ENCODE measurements around the gene RGS3. TPM values are rescaled to one million over a fixed set of nuclear protein-coding genes. Genes with fewer than 3 reads are reported as not detected.
"Not testable (repeated sequence)": the region's sequence is repeated elsewhere in the genome, so short reads cannot be mapped to it uniquely, and the experiment has no call there.

RGS3 gene
- polyA plus RNA-seq, 1 donor = 44.8 TPM

GRCh38 chr9:113638897-113639296, 175.4 kb downstream of the RGS3 start:
- DNase-seq = no peak

- not testable (repeated sequence) for DNase-seq
These were observed 176.0 kb downstream of the RGS3 start for GRCh38 chr9:113639411-113639970.

GRCh38 chr9:113640418-113640817, 176.9 kb downstream of the RGS3 start:
- DNase-seq = no peak

- no peak for DNase-seq
These were observed 177.8 kb downstream of the RGS3 start for GRCh38 chr9:113641100-113641885.

GRCh38 chr9:113644321-113644720, 180.8 kb downstream of the RGS3 start:
- no peak for DNase-seq

GRCh38 chr9:113645227-113645977, 181.9 kb downstream of the RGS3 start:
- no peak for DNase-seq

- no peak for DNase-seq
These were observed 182.4 kb downstream of the RGS3 start for GRCh38 chr9:113645978-113646253.

GRCh38 chr9:113646491-113646890, 183.0 kb downstream of the RGS3 start:
- DNase-seq = no peak

Other genes starting within 250 kb of the RGS3 start
- gene FKBP15, start 242.4 kb upstream of the RGS3 start, polyA plus RNA-seq (ENCODE audit: insufficient read length) = 22.4 TPM
- 7.4 TPM for gene SLC31A1, start 242.2 kb upstream of the RGS3 start, polyA plus RNA-seq (ENCODE audit: insufficient read length)
- gene CDC26, start 188.2 kb upstream of the RGS3 start, polyA plus RNA-seq (ENCODE audit: insufficient read length) = 19.2 TPM
- gene PRPF4, start 188.1 kb upstream of the RGS3 start, polyA plus RNA-seq (ENCODE audit: insufficient read length) = 19.4 TPM
- gene RNF183, start 160.4 kb upstream of the RGS3 start, polyA plus RNA-seq (ENCODE audit: insufficient read length) = not detected
- gene WDR31, start 123.5 kb upstream of the RGS3 start, polyA plus RNA-seq (ENCODE audit: insufficient read length) = 2.3 TPM
- gene BSPRY, start 114.2 kb upstream of the RGS3 start, polyA plus RNA-seq (ENCODE audit: insufficient read length) = 0.52 TPM
- 4.9 TPM for gene HDHD3, start 86.7 kb upstream of the RGS3 start, polyA plus RNA-seq (ENCODE audit: insufficient read length)
- gene ALAD, start 62.4 kb upstream of the RGS3 start, polyA plus RNA-seq (ENCODE audit: insufficient read length) = 20.7 TPM
- 46.6 TPM for gene POLE3, start 53.1 kb upstream of the RGS3 start, polyA plus RNA-seq (ENCODE audit: insufficient read length)
- 0.28 TPM for gene C9orf43, start 53.0 kb upstream of the RGS3 start, polyA plus RNA-seq (ENCODE audit: insufficient read length)

Measured in hindlimb muscle (tissue), 1 donor.